ENCODE results near the gene NIN.

DNA sequence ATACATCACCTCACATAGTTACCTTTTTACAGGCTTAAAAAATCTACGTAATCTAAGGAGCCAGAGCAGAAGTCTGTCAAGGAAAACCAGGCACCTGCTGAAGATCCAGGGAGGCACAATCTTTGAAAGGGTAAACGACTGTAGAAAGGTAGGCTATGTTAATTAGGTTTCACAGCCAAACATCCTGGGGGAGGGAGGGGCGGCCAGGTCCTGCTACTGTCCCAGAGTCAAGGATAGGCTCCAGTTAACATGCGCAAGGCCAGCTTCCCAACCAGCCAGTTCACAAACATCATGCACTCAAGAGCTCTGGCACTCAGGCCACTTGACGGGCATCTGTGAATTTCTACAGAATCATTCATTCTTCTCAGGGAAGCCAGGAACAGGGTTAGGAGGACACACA, 22.9 kb downstream of the NIN start:
- TF ChIP-seq EZH2 (IDR thresholded peaks at IDR 0.05; ENCODE audit: low read length, missing control alignments): no peak
- TF ChIP-seq, protein P1, sequence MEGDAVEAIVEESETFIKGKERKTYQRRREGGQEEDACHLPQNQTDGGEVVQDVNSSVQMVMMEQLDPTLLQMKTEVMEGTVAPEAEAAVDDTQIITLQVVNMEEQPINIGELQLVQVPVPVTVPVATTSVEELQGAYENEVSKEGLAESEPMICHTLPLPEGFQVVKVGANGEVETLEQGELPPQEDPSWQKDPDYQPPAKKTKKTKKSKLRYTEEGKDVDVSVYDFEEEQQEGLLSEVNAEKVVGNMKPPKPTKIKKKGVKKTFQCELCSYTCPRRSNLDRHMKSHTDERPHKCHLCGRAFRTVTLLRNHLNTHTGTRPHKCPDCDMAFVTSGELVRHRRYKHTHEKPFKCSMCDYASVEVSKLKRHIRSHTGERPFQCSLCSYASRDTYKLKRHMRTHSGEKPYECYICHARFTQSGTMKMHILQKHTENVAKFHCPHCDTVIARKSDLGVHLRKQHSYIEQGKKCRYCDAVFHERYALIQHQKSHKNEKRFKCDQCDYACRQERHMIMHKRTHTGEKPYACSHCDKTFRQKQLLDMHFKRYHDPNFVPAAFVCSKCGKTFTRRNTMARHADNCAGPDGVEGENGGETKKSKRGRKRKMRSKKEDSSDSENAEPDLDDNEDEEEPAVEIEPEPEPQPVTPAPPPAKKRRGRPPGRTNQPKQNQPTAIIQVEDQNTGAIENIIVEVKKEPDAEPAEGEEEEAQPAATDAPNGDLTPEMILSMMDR (conservative IDR thresholded peaks at IDR 0.05 in 1 of 2, IDR thresholded peaks at IDR 0.05 in 1 of 2; ENCODE audit: low read depth in 1 of 2, low read length in 2 of 2): no peak
